Prostate gland (tissue), 2 donors: ENCODE measurements around the gene CLSTN3. TPM values are rescaled to one million over a fixed set of nuclear protein-coding genes. Genes with fewer than 3 reads are reported as not detected.

Experiments
- DNase-seq: peaks from one replicate; pipeline ENCODE4 v3.0.0-alpha.2; 2019; ENCODE audit warnings: low spot score
- H3K27ac ChIP-seq, 2 donors: fragments of 200-600 bp; sonication (generic); 2 replicates each; pipeline ENCODE4 v1.5.1; 2017 to 2019
- H3K27me3 ChIP-seq: fragments of 200-600 bp; sonication (generic); replicated peaks from 2 replicates; pipeline ENCODE4 v1.5.1; 2019; ENCODE audit not compliant: insufficient read depth
- H3K36me3 ChIP-seq, 2 donors: fragments of 200-600 bp; sonication (generic); 1 replicate in 1 of 2; 2 replicates in 1 of 2; pipeline versions ENCODE4 v1.5.1 to v1.8.1; 2017 to 2019
- H3K4me1 ChIP-seq: fragments of 200-600 bp; sonication (generic); replicated peaks from 2 replicates; pipeline ENCODE4 v1.5.1; 2019
- H3K4me3 ChIP-seq, 2 donors: fragments of 200-600 bp; sonication (generic); 2 replicates each; pipeline ENCODE4 v1.5.1; 2017 to 2019
- H3K9me3 ChIP-seq: fragments of 200-600 bp; sonication (generic); 2 replicates; pipeline ENCODE4 v1.5.1; 2017
- POLR2A ChIP-seq: fragments of 450-650 bp; IDR thresholded peaks from one replicate; pipeline ENCODE4 v1.6.1; 2016; ENCODE audit warnings: antibody characterized with exemption, mild to moderate bottlenecking
- POLR2AphosphoS5 ChIP-seq: sonication (generic); formaldehyde crosslinking; IDR thresholded peaks from one replicate; pipeline ENCODE4 v1.6.1; 2017; ENCODE audit warnings: antibody characterized with exemption
- WGBS: methylation state at CpG from one replicate; pipeline ENCODE4 v1.1.5; 2018; 5-methylcytosine and 5-hydroxymethylcytosine counted together
- intact Hi-C: fragments of 100-400 bp; cut with DNase I; formaldehyde crosslinking; loops from one replicate; pipeline ENCODE4 v1.14.2; 2022
- total RNA-seq, 2 donors: library from RNA; depleted of rRNA; stranded (reverse); fragments of >200 nt; gene quantifications; one replicate each; pipeline ENCODE4 v1.1.0, GENCODE V29; 2016
- TF ChIP-seq, protein P1 (sequence below), 4 experiments: fragments of 200-600 bp in 2 of 4; fragments of 450-650 bp in 2 of 4; sonication (generic) in 2 of 4; IDR thresholded peaks; 1 replicate in 3 of 4; 2 replicates in 1 of 4; pipeline ENCODE4 v1.5.1; 2016 to 2019; ENCODE audit warnings: antibody characterized with exemption in 4 of 4, mild to moderate bottlenecking in 2 of 4, moderate library complexity in 2 of 4

Gene CLSTN3
- total RNA-seq, 2 donors from 2014 or later, result 7.7 to 45.7 TPM

DNA sequence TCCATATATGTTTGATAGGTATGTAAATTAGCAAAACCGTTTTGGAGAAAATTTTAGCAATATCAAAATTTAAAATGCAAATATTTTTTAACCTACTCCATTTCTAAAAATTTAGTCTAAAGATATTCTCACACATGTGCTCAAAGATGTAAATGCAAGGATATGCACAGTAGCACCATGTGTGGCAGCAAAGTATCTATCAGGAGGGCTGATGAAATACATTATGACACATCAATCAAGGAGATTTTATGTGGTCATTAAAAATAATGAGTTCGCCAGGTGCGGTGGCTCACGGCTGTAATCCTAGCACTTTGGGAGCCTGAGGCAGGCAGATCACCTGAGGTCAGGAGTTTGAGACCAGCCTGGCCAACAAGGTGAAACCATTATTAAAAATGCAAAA lies 29.9 kb upstream of the CLSTN3 start:
- TF ChIP-seq, protein P1, sequence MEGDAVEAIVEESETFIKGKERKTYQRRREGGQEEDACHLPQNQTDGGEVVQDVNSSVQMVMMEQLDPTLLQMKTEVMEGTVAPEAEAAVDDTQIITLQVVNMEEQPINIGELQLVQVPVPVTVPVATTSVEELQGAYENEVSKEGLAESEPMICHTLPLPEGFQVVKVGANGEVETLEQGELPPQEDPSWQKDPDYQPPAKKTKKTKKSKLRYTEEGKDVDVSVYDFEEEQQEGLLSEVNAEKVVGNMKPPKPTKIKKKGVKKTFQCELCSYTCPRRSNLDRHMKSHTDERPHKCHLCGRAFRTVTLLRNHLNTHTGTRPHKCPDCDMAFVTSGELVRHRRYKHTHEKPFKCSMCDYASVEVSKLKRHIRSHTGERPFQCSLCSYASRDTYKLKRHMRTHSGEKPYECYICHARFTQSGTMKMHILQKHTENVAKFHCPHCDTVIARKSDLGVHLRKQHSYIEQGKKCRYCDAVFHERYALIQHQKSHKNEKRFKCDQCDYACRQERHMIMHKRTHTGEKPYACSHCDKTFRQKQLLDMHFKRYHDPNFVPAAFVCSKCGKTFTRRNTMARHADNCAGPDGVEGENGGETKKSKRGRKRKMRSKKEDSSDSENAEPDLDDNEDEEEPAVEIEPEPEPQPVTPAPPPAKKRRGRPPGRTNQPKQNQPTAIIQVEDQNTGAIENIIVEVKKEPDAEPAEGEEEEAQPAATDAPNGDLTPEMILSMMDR (IDR thresholded peaks at IDR 0.05), result no peak
- no peak for TF ChIP-seq POLR2AphosphoS5
- TF ChIP-seq POLR2A, result no peak
- no peak overlapping the region for H3K27ac ChIP-seq
- 70% methylated on average over 4 of the region's 4 CpGs for WGBS
- no peaks in the 10 kb centered on the region for H3K4me1 ChIP-seq
- no peaks in the 10 kb centered on the region for H3K36me3 ChIP-seq
- no peak overlapping the region for H3K4me3 ChIP-seq
- H3K9me3 ChIP-seq, result no peaks in the 10 kb centered on the region
- intact Hi-C loops, result no loop called here
- H3K27me3 ChIP-seq, result no peaks in the 10 kb centered on the region
- DNase-seq, result no peak

DNA sequence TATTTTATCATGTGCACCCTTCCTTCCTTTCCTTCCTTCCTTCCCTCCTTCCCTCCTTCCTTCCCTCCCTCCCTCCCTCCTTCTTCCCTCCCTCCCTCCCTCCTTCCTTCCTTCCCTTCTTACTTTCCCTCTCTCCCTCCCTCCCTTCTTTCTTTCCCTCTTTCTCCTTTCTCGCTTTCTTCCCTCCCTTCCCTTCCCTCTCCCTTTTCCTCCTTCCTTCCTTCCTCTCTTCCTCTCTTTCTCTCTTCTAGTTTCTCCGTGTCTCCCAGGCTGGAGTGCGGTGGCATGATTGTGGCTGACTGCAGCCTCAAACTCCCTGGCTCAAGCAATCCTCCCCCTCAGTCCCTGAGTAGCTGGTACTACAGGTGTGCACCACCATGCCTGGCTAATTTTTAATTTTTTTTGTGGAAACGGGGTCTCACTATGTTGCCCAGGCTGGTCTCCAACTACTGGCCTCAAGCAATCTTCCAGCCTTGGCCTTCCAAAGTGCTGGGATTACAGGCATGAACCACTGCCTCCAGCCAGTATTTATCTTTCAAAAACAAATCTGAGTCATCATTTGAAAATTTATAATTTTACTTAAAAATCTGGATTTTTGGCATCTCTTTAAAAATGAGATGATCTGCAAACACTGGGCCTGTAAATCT lies 29.0 kb upstream of the CLSTN3 start:
- intact Hi-C loops, result no loop called here
- 89% methylated on average over 4 of the region's 4 CpGs for WGBS
- DNase-seq, result no peak

DNA sequence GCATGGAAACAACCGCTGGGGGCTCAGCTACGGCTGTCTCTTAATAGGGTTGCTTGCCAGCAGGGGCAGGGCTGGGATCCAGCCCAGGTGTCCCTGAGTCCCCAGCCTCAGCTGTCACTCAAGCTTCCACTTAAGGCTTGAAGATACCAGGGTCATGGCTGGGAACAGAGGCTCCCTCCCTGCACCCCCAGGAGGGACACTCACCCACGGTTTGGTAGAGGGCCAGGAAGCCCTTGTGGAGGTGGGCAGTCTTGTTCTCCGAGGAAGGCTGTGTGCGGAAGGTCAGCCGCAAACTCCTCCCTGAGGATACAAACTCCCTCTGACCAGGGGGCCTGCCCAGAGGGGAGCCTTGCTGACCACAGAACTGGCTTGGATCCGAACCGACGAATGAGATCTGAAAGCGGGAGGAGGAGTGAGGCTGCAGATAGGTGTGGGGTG lies 28.5 kb upstream of the CLSTN3 start:
- no peak for DNase-seq
- no peaks in the 10 kb centered on the region for H3K36me3 ChIP-seq
- H3K4me1 ChIP-seq, result no peaks in the 10 kb centered on the region
- H3K9me3 ChIP-seq, result no peaks in the 10 kb centered on the region
- H3K27me3 ChIP-seq, result no peaks in the 10 kb centered on the region
- WGBS, result 77% methylated on average over 10 of the region's 10 CpGs
- no peak overlapping the region for H3K27ac ChIP-seq
- no peak overlapping the region for H3K4me3 ChIP-seq
- intact Hi-C loops, result no loop called here
- TF ChIP-seq POLR2AphosphoS5 (no peak), POLR2A (no peak)
- TF ChIP-seq, protein P1 (IDR thresholded peaks at IDR 0.05), result no peak

More for the DNA sequence above, 29.0 kb upstream of the CLSTN3 start:
- Histone ChIP-seq H3K9me3 (no peaks in the 10 kb centered on the region), H3K27ac (no peak overlapping the region), H3K36me3 (no peaks in the 10 kb centered on the region), H3K27me3 (no peaks in the 10 kb centered on the region), H3K4me1 (no peaks in the 10 kb centered on the region), H3K4me3 (no peak overlapping the region)
- TF ChIP-seq, protein P1 (IDR thresholded peaks at IDR 0.05), result no peak

DNA sequence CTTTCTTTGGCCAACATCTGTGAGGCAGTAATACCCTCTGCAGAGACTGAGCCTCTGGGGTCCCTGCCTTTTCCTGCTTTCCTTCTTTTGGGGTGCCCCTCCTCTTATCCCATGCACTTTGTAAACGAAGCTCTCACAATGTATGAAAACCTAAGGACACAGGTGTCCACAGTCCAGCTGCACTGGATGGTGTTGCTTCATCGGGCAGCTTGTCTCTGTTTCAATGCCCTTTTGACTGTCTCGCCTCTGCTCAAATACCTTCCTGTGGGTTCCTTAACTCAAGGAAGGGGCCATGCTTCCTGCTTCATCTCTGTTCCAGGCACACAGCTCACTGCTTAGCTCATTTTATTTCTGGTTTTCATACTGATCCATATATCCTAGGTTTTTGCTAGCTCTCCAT lies 27.6 kb upstream of the CLSTN3 start:
- intact Hi-C loops, result no loop called here
- Histone ChIP-seq H3K4me1 (no peaks in the 10 kb centered on the region), H3K4me3 (no peak overlapping the region), H3K27ac (no peak overlapping the region), H3K36me3 (no peaks in the 10 kb centered on the region), H3K27me3 (no peaks in the 10 kb centered on the region), H3K9me3 (no peaks in the 10 kb centered on the region)
- TF ChIP-seq POLR2AphosphoS5 (no peak), POLR2A (no peak)
- TF ChIP-seq, protein P1 (IDR thresholded peaks at IDR 0.05), result no peak
- 79% methylated on average over 3 of the region's 3 CpGs for WGBS
- DNase-seq, result no peak

DNA sequence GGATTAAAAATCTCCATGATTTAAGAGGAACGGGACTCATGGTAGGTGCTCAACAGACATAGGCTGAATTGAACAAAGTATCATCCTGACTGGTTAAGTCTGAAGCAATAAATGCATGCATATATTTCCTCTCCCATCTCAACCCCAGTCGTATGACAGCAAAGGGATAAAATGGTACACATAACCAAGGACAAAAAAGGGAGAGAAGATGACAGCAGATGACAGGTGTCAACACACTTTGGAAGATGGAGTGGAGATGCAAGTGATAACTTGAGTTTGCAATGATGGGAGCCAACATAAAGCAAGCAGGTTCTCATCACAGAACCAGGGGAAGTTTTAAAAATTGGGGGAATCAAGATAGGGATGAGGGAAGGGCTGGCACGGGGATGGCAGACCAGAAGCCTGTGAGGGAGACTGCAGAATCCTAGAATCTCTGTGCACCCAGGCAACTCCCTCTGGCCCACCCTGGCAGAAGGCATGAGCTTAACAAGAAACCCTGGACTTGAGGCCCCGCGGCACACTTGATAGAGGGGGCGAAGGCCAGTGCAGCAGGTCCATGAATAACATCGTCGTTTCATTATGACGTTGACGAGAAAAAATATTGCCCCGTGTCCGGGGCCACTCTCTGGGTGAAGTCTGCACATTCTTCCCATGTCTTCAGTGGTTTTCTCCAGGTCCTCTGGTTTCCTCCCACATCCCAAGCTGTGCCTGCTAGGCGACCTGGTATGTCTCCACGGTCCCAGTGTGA lies 26.2 kb upstream of the CLSTN3 start:
- 92% methylated on average over 14 of the region's 14 CpGs for WGBS
- no peaks in the 10 kb centered on the region for H3K36me3 ChIP-seq

More for the DNA sequence above, 26.2 kb upstream of the CLSTN3 start:
- Histone ChIP-seq H3K27me3 (no peaks in the 10 kb centered on the region), H3K9me3 (no peaks in the 10 kb centered on the region), H3K27ac (no peak overlapping the region), H3K4me3 (no peak overlapping the region), H3K4me1 (no peaks in the 10 kb centered on the region)
- TF ChIP-seq POLR2AphosphoS5 (no peak), POLR2A (no peak)
- TF ChIP-seq, protein P1 (IDR thresholded peaks at IDR 0.05), result no peak
- no peak for DNase-seq
- intact Hi-C loops, result no loop called here
